HepG2 (cell line): ENCODE results near the gene CHST11. TPM values are rescaled to one million over a fixed set of nuclear protein-coding genes. Genes with fewer than 3 reads are reported as not detected.

Experiments
- ATAC-seq: fragments of 200-7000 bp; cut with Tn5 transposase; 3 replicates; pipeline ENCODE4 v1.9.1; 2020; ENCODE audit warnings: mild to moderate bottlenecking, moderate library complexity
- BruUV-seq: library from RNA; stranded (reverse); fragments of 400-500 nt; replicated peaks from 2 replicates; lab custom pipeline; 2021; lab: Mats Ljungman, UMichigan
- CTCF ChIA-PET: fragments of 300-600 bp; formaldehyde crosslinking; extraction: SDS; loops from one replicate; lab custom pipeline; 2021; ENCODE audit warnings: low total read pairs, inconsistent platforms, low intra/inter-chr PET ratio; lab: Yijun Ruan, JAX
- POLR2A ChIA-PET: fragments of 350-600 bp; sonication (Branson Sonifier 250); formaldehyde crosslinking; loops from one replicate; lab custom pipeline; 2020; ENCODE audit warnings: antibody characterized with exemption, inconsistent platforms; lab: Yijun Ruan, JAX
- DNase-seq: peaks from one replicate; pipeline ENCODE4 v3.0.0-alpha.2; 2015; ENCODE audit warnings: low spot score
- FAIRE-seq: peaks from 3 replicates; lab custom pipeline; 2011; peaks lifted over from hg19 to GRCh38; lab: Jason Lieb, UNC
- H2AFZ ChIP-seq: one replicate; pipeline ENCODE4 v1.6.1; 2011; ENCODE audit warnings: low read length, inconsistent platforms
- H3K27ac ChIP-seq: fragments of 300-600 bp; 3 replicates; pipeline ENCODE4 v1.8.0; 2011; ENCODE audit warnings: mixed run types, mild to moderate bottlenecking, mixed read lengths, low read length, inconsistent platforms; ENCODE audit not compliant: insufficient read depth; ENCODE audit errors: extremely low read length
- H3K27me3 ChIP-seq, 2 experiments: fragments of 200-600 bp in 1 of 2; 2 replicates in 1 of 2; 3 replicates in 1 of 2; pipeline versions ENCODE4 v1.6.0 to v1.8.0; 2011; ENCODE audit warnings: low read length in 2 of 2, mild to moderate bottlenecking in 2 of 2, moderate library complexity in 2 of 2, inconsistent platforms in 1 of 2; ENCODE audit not compliant: insufficient read depth in 2 of 2, control insufficient read depth in 1 of 2
- H3K36me3 ChIP-seq, 2 experiments: fragments of 200-600 bp in 1 of 2; replicated peaks in 1 of 2; 2 replicates in 1 of 2; 3 replicates in 1 of 2; pipeline versions ENCODE4 v1.5.1 to v1.8.0; 2011; ENCODE audit warnings: low read length in 2 of 2, inconsistent platforms in 1 of 2; ENCODE audit not compliant: insufficient read depth in 2 of 2, control insufficient read depth in 1 of 2
- H3K4me1 ChIP-seq: 2 replicates; pipeline ENCODE4 v1.5.1; 2012; ENCODE audit warnings: low read length, inconsistent platforms; ENCODE audit not compliant: insufficient read depth
- H3K4me2 ChIP-seq: 2 replicates; pipeline ENCODE4 v1.6.0; 2011; ENCODE audit warnings: low read depth, low read length, inconsistent platforms
- H3K4me3 ChIP-seq, 3 experiments: fragments of 200-600 bp in 1 of 3; sonication (generic), shearing (Covaris generic) in 1 of 3; replicated peaks in 1 of 3; 2 replicates each; pipeline ENCODE4 v1.5.1; 2011 to 2016; ENCODE audit warnings: low read length in 3 of 3, inconsistent platforms in 2 of 3, low read depth in 2 of 3, mild to moderate bottlenecking in 2 of 3, control low read depth in 1 of 3, mixed read lengths in 1 of 3; ENCODE audit not compliant: insufficient read depth in 1 of 3
- H3K79me2 ChIP-seq: one replicate; pipeline ENCODE4 v1.6.1; 2011; ENCODE audit warnings: low read length, inconsistent platforms; ENCODE audit not compliant: insufficient read depth
- H3K9ac ChIP-seq: 2 replicates; pipeline ENCODE4 v1.6.0; 2011; ENCODE audit warnings: mild to moderate bottlenecking, low read depth, low read length, inconsistent platforms; ENCODE audit not compliant: insufficient read depth
- H3K9me3 ChIP-seq: 2 replicates; pipeline ENCODE4 v1.5.1; 2012; ENCODE audit warnings: mild to moderate bottlenecking, low read length
- H4K20me1 ChIP-seq: 2 replicates; pipeline ENCODE4 v1.6.0; 2011; ENCODE audit warnings: inconsistent platforms, mild to moderate bottlenecking, low read length, moderate library complexity; ENCODE audit not compliant: insufficient read depth
- RAD51 ChIP-seq: fragments of 450-650 bp; IDR thresholded peaks from 2 replicates; pipeline ENCODE4 v1.6.1; 2016; ENCODE audit warnings: borderline replicate concordance
- ZNF713 ChIP-seq: sonication (generic); formaldehyde crosslinking; IDR thresholded peaks from 2 replicates; pipeline ENCODE4 v1.4.0; 2020; ENCODE audit warnings: mild to moderate bottlenecking, missing genetic modification reagents
- WGBS: methylation state at CpG from one replicate; pipeline ENCODE4 v1.1.6; 2017; ENCODE audit warnings: low lambda C conversion rate; 5-methylcytosine and 5-hydroxymethylcytosine counted together
- in situ Hi-C: cut with HindIII; loops from 2 replicates; pipeline ENCODE4 v1.10.0; 2017; ENCODE audit warnings: low pct_unique_long_range_greater_than_20kb; ENCODE audit not compliant: extremely low pct_ligation_motif_present
- intact Hi-C: fragments of 100-400 bp; cut with micrococcal nuclease; formaldehyde crosslinking; loops from one replicate; pipeline ENCODE4 v1.10.0; 2022; ENCODE audit not compliant: unreplicated experiment
- polyA plus RNA-seq, 8 experiments: library from polyadenylated mRNA; depleted of rRNA in 3 of 8; stranded (reverse) in 7 of 8; unstranded in 1 of 8; fragments of >200 nt; fragmentation: Illumina TruSeq in 4 of 8; extraction: Trizol in 4 of 8; gene quantifications; 2 replicates each; pipeline versions ENCODE4 v1.2.1 to v1.2.3, GENCODE V29; 2011 to 2016; ENCODE audit warnings: low read depth in 4 of 8, missing spikeins in 1 of 8, mixed read lengths in 1 of 8; ENCODE audit not compliant: insufficient read depth in 1 of 8
- total RNA-seq, 5 experiments: library from RNA; depleted of rRNA; stranded (reverse); fragments of >200 nt; fragmentation: Illumina TruSeq; extraction: Trizol; gene quantifications; 2 replicates each; pipeline ENCODE4 v1.2.3, GENCODE V29; 2016; ENCODE audit warnings: low read depth in 1 of 5
- TF ChIP-seq, protein P1 (sequence below): sonication (generic); formaldehyde crosslinking; IDR thresholded peaks from 2 replicates; pipeline ENCODE4 v1.5.0; 2020; ENCODE audit warnings: mild to moderate bottlenecking, missing genetic modification reagents
- TF ChIP-seq, protein P2 (sequence below): sonication (generic); formaldehyde crosslinking; IDR thresholded peaks from 2 replicates; pipeline ENCODE4 v1.4.0; 2020; ENCODE audit warnings: missing genetic modification reagents, mild to moderate bottlenecking, borderline replicate concordance

CHST11 gene
- total and polyA plus RNA-seq, 2 of the 13 experiments (the other 11 are each of a cell fraction or from before 2014, with no cell fraction given) = 0.15 TPM; not detected in 1

DNA sequence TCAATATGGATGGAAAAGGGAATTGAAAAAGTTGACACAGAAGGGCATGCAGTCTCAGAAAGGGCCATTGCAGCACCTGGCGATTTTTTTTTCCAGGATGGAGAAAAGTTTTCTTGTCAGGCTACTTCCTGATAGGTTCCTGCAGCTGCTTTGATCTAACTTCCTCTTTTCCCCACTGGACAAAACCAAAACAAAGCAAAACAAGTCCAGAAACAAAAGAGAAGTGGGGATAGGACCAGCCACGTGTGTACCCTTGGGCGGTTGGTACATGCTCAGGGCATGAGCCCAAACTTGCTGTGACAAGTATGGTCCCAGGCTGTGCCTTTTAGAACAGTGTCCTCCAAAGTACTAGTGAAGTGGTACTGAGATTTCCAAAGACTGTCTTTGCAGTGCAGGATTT lies 89.8 kb downstream of the CHST11 start:
- DNase-seq (no peak), FAIRE-seq (no peak)
- Histone ChIP-seq H3K9me3 (no peaks in the 10 kb centered on the region), H3K36me3 (no peaks in the 10 kb centered on the region), H4K20me1 (no peaks in the 10 kb centered on the region), H3K4me3 (no peak overlapping the region), H2AFZ (no peak overlapping the region)
- POLR2A ChIA-PET = no interaction called here
- BruUV-seq = no TSS peak
- in situ Hi-C loops = no loop called here
- no peak for TF ChIP-seq RAD51
- no peak for TF ChIP-seq ZNF713 (CRISPR knock-in tag)
- TF ChIP-seq, protein P1, sequence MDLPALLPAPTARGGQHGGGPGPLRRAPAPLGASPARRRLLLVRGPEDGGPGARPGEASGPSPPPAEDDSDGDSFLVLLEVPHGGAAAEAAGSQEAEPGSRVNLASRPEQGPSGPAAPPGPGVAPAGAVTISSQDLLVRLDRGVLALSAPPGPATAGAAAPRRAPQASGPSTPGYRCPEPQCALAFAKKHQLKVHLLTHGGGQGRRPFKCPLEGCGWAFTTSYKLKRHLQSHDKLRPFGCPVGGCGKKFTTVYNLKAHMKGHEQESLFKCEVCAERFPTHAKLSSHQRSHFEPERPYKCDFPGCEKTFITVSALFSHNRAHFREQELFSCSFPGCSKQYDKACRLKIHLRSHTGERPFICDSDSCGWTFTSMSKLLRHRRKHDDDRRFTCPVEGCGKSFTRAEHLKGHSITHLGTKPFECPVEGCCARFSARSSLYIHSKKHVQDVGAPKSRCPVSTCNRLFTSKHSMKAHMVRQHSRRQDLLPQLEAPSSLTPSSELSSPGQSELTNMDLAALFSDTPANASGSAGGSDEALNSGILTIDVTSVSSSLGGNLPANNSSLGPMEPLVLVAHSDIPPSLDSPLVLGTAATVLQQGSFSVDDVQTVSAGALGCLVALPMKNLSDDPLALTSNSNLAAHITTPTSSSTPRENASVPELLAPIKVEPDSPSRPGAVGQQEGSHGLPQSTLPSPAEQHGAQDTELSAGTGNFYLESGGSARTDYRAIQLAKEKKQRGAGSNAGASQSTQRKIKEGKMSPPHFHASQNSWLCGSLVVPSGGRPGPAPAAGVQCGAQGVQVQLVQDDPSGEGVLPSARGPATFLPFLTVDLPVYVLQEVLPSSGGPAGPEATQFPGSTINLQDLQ (CRISPR knock-in tag) = no peak
- TF ChIP-seq, protein P2, sequence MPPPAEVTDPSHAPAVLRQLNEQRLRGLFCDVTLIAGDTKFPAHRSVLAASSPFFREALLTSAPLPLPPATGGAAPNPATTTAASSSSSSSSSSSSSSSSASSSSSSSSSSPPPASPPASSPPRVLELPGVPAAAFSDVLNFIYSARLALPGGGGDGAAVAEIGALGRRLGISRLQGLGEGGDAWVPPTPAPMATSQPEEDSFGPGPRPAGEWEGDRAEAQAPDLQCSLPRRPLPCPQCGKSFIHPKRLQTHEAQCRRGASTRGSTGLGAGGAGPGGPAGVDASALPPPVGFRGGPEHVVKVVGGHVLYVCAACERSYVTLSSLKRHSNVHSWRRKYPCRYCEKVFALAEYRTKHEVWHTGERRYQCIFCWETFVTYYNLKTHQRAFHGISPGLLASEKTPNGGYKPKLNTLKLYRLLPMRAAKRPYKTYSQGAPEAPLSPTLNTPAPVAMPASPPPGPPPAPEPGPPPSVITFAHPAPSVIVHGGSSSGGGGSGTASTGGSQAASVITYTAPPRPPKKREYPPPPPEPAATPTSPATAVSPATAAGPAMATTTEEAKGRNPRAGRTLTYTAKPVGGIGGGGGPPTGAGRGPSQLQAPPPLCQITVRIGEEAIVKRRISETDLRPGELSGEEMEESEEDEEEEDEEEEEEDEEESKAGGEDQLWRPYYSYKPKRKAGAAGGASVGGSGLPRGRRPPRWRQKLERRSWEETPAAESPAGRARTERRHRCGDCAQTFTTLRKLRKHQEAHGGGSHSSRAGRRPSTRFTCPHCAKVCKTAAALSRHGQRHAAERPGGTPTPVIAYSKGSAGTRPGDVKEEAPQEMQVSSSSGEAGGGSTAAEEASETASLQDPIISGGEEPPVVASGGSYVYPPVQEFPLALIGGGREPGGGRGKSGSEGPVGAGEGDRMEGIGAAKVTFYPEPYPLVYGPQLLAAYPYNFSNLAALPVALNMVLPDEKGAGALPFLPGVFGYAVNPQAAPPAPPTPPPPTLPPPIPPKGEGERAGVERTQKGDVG = no peak
- TF ChIP-seq, all 625 proteins: peak for 0
- no peaks in the 10 kb centered on the region for H3K4me1 ChIP-seq
- 7% methylated on average over 3 of the region's 3 CpGs for WGBS
- H3K27ac ChIP-seq = no peak overlapping the region
- H3K4me2 ChIP-seq = no peak overlapping the region
- intact Hi-C loops = no loop called here
- ATAC-seq = no peak
- no peaks in the 10 kb centered on the region for H3K79me2 ChIP-seq
- H3K27me3 ChIP-seq = peaks cover 1 to 12% of the 10 kb centered on the region in 2 experiments; a peak in 1 of 5 replicates
- CTCF ChIA-PET = no interaction called here
- no peak overlapping the region for H3K9ac ChIP-seq
